HG02885 (cell line): Measurements from ENCODE around the gene CGA.
"Not testable (repeated sequence)": the region's sequence is repeated elsewhere in the genome, so short reads cannot be mapped to it uniquely, and the experiment has no call there.

Source experiments
- ATAC-seq: cut with Tn5 transposase; IDR thresholded peaks from one replicate; pipeline ENCODE4 v1.9.1; 2021; ENCODE audit warnings: mild to moderate bottlenecking; ENCODE audit not compliant: unreplicated experiment, poor library complexity

Gene CGA

DNA sequence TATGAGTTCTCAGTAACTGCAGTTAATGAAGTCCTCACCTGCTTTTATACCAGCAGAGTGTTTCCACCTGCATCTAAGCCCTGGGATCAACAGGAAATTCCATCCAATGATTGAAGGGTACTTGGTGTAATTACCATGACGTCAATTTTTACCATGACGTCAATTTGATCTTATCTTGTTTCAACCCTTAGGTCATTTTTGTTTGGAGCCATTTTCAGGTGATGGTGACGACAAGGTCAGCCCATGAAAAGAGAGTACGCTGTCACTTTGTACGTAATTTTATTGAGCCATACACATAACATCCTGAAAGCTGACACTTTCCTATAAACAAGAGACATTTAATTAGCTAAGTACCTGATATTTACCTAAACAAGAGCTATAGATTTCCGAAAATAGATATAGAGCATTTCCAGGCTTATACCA is at the start of gene CGA:
TSS of gene CGA (minus strand) at position 20 of the 423 bp plus-strand sequence. CDS start 6,906 bp downstream, outside the sequence.
- ATAC-seq: no peak

DNA sequence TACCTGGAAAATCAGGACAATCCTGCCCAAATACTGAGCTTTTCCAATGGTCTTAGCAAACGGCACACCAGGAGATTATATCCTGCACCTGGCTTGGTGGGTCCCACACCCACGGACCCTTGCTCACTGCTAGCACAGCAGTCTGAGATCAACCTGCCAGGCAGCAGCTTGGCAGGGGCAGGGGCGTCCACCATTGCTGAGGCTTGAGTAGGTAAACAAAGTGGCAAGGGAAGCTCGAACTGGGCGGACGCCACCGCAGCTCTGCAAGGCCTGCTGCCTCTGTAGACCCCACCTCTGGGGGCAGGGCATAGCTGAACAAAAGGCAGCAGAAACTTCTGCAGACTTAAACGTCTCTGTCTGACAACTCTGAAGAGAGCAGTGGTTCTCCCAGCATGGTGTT is 45.0 kb upstream of the CGA start:
- ATAC-seq: not testable (repeated sequence)

DNA sequence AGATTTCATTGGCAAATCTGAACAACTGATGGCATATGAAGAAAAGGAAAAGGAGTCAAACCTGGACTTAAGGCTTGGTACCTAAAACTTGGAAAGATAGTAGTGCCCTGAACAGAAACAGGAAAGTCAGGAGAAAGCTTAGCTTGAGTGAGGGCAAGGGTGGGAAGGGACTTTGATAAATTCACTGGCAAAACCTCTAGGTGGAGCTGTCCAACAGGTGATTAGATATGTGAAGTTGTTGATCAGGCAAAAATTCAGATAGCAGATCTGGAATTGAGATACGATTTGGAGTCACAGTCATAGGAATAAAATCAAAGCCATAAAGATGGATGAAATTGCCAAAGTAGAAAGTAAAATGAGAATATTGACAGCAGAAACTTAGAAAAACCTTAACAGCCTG is 44.3 kb upstream of the CGA start:
- peak; percentile 74 for ATAC-seq

DNA sequence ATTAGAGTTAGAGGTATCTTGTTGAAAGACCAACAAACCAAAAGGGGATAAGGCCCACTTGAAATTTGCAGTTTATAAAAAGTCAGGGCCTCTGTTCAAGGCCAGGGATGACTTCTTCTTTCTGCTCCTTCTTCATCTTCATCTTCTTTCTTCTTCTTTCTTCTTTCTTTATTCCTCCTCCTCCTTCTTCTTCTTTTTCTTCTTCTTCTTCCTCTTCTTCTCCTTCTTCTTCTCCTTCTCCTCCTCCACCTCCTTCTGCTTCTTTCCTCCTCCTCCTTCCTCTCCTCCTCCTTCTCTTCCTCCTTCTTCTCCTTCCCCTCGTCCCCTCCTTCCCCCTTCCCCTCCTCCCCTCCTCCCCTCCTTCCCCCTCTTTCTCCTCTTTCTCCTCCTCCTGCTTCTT is 42.1 kb upstream of the CGA start:
- ATAC-seq: no peak

DNA sequence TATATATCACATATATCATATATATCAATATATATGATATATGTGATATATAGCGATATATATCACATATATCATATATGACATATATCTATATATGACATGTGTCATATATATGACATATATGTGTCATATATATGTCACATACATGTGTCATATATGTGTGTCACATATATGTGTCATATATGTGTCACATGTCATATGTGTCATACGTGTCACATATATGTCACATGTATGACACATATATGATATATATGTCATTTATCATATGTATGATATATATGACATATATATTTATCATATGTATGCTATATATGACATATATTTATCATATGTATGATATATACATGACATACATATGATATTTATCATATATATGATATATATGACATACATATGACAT is 32.8 kb upstream of the CGA start:
- ATAC-seq: no peak

DNA sequence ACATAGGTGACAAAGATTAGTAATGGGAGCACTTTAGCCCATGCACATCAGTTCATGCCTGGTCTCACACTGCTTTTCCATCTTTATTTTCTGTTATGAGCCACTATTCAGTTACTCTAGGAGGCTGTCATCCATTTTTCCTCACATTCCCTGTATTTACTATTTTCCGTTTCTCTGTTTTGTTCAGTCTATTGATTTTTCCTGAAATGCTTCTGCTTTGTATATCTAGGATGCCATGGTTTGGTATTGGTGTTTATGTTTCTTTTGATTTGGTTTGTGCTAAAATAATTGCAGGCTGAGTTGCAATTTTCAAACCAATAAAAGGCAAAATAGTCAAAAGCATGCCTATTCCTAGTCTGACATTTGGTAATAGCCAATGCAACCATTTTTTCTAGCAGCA is 31.6 kb upstream of the CGA start:
- ATAC-seq: no peak

DNA sequence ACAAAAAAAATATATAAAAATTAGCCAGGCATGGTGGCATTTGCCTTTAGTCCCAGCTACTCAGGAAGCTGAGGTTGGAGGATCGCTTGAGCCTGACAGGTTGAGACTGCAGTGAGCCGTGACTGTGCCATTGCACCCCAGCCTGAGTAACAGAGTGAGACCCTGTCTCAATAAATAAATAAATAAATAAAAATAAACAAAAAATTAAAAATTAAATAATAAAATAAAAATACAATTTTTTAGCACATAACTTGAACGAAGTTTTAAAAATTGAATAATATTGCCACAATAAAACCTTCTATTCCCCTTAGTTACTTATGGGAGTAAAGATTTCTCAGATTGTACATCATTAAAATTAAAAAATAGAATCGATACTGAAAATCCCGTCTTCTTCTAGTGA is 29.2 kb upstream of the CGA start:
- no peak for ATAC-seq

DNA sequence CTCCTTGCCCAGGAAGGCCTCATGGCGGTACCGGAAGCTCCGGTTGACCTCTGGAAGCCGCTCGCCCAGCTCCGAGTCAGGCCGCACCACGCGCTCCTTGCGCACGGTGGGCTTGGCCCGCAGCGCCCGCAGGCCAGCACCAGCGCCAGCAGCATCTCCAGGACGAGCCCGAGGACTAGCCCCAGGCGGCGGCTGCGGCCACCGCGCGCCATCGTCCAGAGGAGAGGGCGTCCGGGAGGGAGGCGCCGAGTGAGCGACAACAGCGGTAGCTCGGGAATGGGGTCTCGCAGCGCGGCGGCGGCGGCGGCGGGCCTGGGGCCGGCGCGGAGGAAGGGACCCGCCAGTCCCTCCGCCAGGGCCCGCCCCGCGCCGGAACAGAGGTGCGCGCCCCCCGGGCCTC is 27.6 kb upstream of the CGA start:
- ATAC-seq: no peak

DNA sequence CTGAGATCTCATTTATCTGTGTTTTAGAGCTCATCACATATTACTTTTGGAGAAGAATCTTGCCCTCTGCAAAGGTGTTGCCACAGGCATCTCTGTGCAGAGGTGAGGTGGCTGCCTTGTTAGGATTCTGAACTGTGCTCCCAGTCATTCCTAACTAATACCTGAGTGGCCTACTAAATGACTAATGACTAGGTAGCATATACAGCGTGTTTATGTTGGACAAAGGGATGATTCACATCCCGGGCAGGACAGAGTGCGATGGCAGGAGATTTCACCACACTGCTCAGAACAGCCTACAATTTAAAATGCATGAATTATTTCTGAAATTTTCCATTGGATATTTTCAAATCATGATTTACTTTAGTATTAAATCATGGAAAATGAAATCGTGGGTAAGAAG is 23.1 kb upstream of the CGA start:
- no peak for ATAC-seq

DNA sequence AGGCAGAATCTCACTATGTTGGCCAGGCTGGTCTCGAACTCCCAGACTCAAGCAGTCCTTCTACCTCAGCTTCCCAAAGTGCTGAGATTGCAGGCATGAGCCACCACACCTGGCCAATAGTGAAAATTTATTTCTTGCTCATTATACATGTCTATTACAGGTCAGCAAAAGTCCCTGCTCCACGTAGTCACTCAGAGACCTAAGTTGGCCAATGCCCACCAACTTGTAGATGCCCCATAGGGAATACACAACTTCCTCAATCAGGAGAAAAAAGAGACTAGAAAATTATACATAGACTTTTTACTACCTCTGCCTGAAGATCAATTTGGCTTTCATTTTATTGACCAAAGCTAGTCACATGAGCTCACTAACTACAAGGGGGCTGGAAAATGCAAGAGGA is 22.0 kb upstream of the CGA start:
- ATAC-seq: no peak

DNA sequence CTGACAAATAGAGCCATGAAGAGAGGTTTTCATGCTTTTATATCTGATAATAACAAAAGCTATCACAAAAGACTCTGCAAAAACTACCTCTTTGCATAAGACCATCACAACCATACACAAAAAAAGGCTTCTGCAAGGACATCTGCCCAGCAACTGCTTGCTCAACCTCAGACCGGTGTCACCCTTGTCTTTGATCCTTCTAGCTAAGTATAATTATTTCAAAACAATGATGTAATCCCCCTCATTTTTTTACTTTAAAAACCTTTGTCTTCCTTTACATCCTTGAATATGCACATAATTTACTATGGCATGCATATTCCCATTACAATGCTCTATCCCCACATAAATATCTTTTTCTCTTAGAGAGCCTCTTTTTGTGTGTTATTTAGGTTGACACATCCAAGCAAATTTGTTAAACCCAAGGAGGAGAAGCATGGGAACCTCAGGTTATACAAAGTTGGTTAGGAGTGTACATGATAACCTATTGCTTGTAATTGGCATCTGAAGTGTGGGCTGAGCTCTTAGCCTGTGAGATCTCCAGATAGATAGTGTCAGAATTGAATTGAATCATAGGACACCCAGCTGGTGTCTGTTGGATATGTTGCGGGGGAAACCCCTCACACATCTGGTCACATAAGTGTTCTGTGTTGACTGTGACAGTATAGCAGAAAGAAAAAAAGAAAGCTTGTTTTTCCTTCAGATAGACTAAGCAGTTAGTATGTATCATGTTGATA is 20.7 kb upstream of the CGA start:
- peak; percentile 97 for ATAC-seq

DNA sequence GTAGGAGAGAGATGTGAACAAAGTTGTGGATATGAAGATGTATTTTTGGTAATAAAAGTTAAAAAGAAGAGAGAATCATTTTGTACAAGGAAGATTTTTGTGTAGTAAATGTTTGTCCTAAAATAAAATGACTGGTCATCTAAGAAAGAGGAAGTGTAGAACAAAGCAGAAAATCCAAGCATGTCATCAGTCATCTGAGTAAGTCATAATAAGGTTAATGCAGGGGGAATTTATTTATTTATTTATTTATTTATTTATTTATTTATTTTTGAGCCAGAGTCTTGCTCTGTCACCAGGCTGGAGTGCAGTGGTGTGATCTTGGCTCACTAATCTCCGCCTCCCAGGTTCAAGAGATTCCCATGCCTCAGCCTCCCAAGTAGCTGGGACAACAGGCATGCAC is 15.7 kb upstream of the CGA start:
- ATAC-seq: no peak

DNA sequence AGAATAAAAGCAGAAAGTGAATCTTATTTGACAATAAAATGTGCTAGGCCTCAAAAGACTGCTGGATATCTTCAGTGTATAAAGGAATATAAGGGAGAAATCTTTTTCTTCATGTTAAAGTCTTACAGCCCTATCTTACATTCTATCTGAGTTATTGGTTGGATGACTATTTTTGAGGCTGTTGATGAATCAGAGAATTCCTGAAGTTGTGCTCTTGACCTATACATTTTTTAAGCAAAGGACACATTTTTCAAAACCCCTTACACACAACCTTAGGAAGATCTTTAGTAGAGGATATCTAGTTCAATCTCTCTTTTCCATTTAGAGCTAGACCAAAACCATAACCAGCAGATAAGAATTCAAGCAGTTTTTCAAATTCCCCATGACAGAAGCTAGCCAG is 10.9 kb upstream of the CGA start:
- ATAC-seq: no peak

DNA sequence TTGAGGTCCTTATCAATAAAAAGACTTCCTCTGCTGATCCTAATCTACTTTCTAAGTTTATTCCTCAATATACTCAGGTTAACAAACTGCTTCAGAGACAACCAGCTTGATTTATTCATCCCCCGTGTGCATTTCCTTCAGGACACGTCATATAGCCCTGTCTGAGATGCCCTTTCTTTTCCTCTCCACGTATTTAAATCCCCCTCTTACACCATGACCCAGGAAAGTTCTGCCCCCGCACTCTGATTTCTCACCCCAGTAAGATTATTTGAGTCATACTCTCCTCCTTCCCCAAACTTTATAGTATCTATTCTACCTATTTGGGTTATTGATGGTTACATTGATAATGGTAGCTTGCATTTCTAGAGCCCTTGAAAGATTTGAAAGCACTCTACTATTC is 9.8 kb upstream of the CGA start:
- ATAC-seq: no peak

DNA sequence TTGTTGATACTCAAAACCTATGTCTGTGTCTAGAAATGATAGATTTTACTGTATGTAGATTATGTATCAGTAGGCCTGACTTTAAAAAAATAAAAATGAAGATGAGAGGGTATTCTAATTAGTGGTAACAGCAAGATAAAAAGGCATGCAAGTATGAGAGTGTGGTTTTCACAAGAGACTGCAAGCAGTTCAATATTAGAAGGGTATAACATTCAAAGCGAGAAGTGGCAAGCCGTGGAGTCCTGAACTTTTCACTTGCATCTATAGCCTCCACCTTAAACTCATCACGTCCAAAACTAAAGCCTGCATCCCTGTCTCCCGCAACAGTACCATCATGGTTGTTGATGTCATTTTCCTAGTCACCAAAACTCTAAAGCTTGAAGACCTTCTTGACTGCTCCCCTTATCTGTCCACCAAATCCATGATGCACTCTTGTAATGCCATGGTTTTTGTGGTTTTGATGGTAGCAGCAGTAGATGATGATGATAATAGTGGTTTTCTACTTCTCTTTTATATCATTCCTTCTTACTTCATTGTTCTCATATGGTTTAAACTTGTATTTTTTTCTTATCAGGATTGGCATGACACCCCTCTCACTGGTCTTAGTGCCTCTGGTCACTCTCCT is 9.2 kb upstream of the CGA start:
- no peak for ATAC-seq

DNA sequence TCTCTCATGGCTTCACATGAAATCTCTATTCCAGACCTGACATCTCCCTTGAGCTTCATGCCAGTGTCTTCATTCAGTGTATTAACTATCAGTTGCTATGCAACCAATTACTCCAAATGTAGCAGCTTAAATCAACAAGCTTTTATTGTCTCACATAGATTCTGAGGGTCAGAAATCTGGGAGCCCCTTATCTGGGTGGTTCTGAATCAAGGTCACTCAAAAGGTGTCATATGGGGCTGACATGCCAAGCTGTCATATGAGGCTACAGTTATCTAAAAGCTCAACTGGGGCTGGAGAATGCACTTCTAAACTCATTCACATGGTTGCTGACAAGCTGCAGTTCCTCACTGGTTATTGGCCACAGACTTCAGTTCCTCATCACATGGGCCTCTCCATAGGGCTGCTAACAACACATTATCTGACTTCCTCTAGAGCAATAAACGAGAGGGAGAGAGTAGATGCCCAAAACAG is 7.3 kb upstream of the CGA start:
- ATAC-seq: no peak

DNA sequence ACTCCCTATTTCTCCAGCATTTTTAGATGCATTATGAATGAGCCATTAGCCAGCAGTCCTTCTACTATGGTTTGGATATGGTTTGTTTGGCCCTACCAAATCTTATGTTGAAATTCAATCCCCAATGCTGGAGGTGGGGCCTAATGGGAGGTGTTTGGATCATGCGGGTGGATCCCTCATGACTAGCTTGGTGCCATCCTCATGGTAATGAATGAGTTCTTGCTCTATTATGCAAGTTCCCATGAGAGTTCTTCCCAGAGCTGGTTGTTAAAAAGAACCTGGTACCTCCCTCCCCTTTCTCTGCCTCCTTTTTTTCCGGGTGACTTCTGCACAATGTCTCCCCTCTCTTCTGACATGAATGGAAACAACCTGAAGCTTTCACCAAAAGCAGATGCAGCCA is 6.2 kb upstream of the CGA start:
- no peak for ATAC-seq

DNA sequence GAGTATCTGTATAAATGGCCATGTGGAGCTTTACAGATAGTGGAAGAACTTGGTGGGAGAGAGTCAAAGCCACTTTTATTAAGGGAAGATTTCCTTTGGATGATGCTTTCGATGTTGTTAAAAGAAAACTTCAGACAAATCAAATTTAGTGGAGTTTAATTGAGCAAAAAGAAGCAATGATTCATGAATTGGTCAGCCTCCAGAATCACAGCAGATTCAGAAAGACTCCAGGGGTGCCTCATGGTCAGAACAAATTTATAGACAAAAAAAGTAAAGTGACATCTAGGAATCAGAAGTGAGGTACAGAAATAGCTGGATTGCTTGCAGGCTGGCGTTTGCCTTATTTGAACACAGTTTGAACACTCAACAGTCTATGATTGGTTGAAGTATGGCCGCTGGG is 5.3 kb upstream of the CGA start:
- no peak for ATAC-seq

DNA sequence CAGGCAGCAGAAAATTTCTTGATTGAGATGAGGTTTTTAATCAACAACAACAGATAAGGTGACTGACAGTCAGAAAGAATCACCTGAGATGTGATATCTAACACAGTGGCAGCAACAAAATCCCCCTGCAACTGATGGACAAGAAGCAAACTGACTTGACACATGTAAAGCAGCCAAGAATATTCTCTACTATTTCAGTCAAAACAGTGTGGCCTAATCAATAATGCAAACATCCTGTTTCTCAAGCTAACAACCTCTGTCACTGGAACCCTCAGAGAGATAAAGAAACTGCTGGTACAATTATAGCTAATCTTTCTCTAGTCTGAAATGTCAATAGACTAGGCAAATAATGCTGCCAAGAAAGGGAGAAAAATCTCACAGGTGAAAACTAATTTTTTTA is 4.6 kb upstream of the CGA start:
- ATAC-seq: peak; percentile 93

DNA sequence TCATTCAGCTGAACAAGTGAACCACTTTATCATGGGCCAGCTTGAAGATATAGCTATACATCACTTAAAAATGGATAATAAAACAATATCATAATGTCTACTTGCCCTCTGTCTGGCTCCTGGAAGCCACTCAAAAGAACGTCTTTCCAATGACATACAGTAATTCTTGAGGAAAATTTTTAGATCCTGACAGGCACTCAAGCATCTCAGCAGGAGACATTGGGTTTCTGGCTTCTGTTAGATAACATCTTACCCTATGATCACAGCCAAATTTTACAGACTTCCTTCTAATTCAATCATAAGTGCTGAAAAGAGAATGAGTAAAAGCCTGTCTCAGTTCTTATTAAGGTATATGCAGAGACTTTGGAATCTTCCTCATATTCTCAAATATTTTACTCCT is 330 bp downstream of the CGA start:
- ATAC-seq: no peak

DNA sequence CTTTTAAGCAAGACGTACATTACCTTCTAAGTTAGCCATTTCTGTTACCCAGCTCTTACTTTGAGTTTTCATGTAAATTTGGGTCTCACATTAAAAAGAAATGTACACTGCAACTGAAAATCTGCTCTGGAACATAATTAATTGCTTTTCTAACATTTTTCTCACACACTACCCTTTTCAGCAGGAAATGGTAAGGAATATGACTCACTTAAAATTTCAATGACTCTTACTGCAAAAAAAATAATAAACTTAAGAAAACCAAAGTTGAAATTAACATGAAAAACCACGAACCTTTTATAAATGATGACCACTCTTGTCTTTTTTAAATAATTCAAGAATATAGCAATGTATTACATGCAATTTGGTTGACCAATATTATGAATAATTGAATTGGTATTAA is 1.3 kb downstream of the CGA start:
- ATAC-seq: no peak

DNA sequence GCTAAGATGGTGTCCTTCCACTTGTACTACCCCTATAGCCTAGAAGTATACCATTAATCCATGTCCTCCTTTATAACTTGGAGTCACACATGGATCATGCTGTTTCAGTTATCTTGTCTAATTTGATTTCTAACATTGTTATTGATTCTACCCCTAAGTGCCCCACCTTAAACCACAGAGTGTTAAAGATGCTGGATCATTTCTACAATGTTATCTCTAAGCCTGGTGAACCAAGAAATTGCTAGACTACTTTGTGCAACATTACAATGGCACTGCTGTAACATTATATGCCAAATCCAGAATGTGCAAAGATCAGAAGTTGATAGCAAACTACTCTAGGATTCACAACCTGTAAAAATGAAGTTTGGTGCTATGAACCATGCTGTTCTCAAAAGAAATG is 1.7 kb downstream of the CGA start:
- ATAC-seq: no peak
